ENCODE results near the gene LSG1.

Gene LSG1
- long read RNA-seq, donor 1, partial matches to known transcripts, result 6 of 9 reads
- long read RNA-seq, donor 1, other reads (novel, unspliced or antisense), result 0 of 9 reads
- long read RNA-seq, donor 2, partial matches to known transcripts, result 0 of 5 reads
- long read RNA-seq, donor 2, other reads (novel, unspliced or antisense), result 0 of 5 reads
- long read RNA-seq, donor 3, partial matches to known transcripts, result 0 of 2 reads
- long read RNA-seq, donor 3, other reads (novel, unspliced or antisense), result 0 of 2 reads
- long read RNA-seq, donor 4, partial matches to known transcripts, result 0 of 5 reads
- long read RNA-seq, donor 4, other reads (novel, unspliced or antisense), result 0 of 5 reads
- long read RNA-seq, donor 5, partial matches to known transcripts, result 0 of 5 reads
- long read RNA-seq, donor 5, other reads (novel, unspliced or antisense), result 0 of 5 reads
- long read RNA-seq, donor 6, partial matches to known transcripts, result 0 of 6 reads
- long read RNA-seq, donor 6, other reads (novel, unspliced or antisense), result 0 of 6 reads
- long read RNA-seq, donor 7, transcript LSG1-201 (14 exons, 3,572 nt), result major isoform, 9 of 18 reads
- long read RNA-seq, donor 7, transcript LSG1-204 (4 exons, 668 nt), result minor isoform, 5 of 18 reads
- long read RNA-seq, donor 7, partial matches to known transcripts, result 0 of 18 reads
- long read RNA-seq, donor 7, other reads (novel, unspliced or antisense), result 0 of 18 reads
- long read RNA-seq, donor 8, transcript LSG1-201 (14 exons, 3,572 nt), result major isoform, 6 of 9 reads
- long read RNA-seq, donor 8, partial matches to known transcripts, result 0 of 9 reads
- long read RNA-seq, donor 8, other reads (novel, unspliced or antisense), result 0 of 9 reads

- peak; percentile 92 for DNase-seq
Measured at GRCh38 chr3:194671900-194672808, at the start of gene LSG1. TSS of gene LSG1 (minus strand) at chr3:194672191. CDS start at chr3:194672162, 29 bp downstream.

DNA sequence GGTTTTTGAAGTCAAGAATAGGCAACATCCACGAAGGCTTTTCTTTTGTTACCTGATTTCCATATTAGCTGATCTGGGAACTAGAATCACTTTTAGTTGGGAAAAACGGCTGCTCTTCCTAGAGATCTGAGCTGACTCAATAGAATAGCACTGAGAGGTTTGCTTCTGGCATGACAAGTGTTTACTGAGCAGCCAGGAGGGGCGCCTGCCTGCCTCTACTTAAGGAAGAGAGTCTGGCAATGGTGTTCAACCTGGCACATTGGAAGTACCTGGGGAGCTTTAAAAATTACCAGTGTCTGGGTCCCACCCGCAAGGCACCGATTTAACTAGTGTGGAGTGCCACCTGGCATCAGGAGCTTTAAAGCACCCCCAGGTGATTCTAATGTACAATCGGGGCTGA lies 48.1 kb upstream of the LSG1 start:
- DNase-seq, result no peak

- DNase-seq, result no peak
Measured at GRCh38 chr3:194718079-194718478, 46.1 kb upstream of the LSG1 start.

DNA sequence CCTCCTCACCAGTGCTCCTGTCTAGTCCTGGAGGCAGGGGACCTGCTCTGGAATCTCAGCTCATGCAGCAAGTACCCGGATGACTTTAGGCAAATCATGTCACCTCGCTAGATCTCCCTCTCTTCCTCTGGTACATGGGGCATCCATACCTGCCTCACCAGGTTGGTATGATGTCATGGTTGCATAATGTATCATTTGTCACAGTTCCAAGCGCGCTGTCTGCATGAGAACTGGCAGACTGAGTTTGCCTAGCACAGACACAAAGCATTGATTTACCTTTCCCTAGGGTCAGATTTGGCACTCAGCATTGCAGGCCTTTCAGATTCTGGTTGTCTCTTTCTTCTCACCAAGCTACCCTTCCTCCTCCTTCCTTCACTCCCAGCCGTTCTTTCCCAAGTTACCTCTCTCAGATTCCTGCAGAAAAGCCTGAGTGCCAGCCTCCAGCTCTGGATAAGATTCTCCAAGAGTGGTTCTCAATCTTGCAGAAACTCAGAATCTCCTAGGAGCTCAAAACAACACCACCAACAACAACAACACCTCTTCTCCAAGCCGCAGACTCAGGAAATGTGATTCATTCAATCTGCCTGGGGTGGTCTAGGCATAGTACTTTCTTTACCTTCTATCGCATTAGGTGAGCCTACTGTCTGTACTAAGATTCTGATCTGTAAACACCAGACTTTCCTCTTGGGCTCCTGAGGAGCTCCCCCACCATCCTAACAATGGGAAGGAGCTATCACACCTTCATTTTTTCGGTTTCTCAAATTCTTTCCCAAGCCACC lies 43.2 kb upstream of the LSG1 start:
- DNase-seq, result no peak

- DNase-seq, result no peak
Measured at GRCh38 chr3:194714564-194714963, 42.6 kb upstream of the LSG1 start.

- DNase-seq, result no peak
Measured at GRCh38 chr3:194714137-194714455, 42.1 kb upstream of the LSG1 start.

DNA sequence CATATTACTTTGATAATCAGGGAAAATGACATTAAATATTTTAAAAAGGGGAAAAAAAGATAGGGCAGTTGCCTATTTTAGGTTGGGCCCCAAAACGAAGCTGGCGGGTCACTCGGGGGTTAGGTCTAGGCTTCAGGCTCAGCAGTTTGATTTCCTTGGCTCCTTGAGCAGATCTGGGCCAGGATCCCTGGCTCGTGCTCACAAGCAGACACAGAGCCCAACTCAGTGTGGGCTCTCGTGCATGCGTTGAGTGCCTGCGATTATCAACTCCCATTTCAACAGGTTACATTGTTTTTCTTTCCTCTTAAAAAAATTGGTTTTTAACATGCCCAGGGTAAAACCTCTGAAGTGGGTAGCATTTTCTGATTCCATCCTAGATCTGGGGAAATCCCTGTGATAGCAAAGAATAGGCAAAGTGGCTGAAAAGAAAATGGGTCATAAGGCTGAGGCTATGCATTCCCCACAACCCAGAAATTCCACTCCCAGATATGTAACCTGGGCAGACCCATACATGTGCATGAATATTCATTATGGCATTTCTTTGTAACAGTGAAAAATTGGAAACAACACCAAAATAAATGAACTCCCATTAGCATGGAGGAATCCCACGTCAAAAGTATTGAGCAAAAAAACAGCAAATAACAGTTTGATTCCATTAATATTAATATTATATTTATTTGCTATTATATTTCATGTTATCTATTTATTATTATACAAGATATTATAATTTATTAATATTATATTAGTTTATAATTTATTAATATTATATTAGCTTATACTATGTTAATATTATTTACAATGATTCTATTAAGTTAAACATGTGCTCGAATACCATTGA lies 41.5 kb upstream of the LSG1 start:
- DNase-seq, result no peak

GRCh38 chr3:194711913-194712312 lies 39.9 kb upstream of the LSG1 start:
- no peak for DNase-seq

GRCh38 chr3:194711286-194711685 lies 39.3 kb upstream of the LSG1 start:
- DNase-seq, result no peak

- DNase-seq, result no peak
Measured at GRCh38 chr3:194707147-194707540, 35.2 kb upstream of the LSG1 start.

DNA sequence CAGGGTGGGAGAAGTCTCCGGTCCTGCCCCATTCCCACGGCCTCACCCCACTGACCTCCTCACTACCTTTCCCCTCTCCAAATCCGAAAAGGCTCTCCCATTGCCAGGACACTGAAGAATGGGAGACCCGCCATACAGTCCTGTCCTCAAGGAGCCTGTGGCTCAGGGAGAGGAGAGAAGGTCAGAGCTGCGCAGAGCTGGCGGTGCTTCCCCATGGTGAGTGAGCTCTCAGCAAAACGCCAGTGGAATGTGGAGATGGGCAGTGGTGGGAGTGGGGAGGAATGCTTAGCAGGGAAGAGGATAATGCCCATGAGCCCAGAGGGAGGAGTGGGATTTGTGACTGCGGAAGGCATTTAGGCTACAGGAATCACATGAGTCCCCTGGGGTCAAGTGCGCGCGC lies 33.8 kb upstream of the LSG1 start:
- DNase-seq, result no peak

- no peak for DNase-seq
Measured at GRCh38 chr3:194705227-194705626, 33.2 kb upstream of the LSG1 start.

DNA sequence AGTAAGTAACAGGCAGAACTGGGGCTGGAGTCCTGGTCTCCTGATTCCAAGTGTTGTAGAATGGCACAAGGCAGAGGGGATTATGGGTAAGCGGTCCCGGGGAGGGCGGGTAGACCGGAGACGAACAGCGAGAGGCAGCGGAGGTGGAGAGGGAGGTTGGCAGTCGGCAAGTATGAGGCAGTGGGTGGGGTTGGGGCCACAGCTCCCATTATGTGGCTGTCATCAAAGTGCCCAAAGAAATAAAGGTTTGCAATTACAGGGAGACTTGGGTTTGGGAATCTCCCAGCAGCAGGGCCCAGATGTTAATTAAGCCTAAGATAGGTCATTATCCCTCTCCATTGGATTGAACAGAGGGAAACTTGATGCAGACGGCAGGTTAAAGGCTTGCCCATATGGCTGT lies 30.6 kb upstream of the LSG1 start:
- no peak for DNase-seq

DNA sequence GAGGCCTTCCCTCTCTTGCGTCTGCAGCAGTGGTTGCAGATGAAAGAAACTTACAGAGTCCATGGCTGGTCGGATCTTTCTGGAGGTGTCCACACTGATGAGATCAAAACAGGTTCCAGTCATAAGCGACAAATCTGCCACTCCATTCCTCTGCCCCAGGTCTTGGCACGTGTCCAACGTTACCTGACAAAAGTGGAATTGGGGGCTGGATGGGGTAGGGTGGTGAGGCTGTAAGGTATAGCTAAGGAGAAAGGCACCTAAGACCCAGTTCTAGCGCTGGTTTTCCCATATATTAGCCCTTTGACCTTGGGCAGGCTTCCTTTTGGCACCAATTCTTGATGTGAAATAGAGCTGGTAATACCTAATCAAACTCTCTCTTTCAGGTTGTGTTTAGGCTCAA lies 24.7 kb upstream of the LSG1 start:
- DNase-seq, result no peak

DNA sequence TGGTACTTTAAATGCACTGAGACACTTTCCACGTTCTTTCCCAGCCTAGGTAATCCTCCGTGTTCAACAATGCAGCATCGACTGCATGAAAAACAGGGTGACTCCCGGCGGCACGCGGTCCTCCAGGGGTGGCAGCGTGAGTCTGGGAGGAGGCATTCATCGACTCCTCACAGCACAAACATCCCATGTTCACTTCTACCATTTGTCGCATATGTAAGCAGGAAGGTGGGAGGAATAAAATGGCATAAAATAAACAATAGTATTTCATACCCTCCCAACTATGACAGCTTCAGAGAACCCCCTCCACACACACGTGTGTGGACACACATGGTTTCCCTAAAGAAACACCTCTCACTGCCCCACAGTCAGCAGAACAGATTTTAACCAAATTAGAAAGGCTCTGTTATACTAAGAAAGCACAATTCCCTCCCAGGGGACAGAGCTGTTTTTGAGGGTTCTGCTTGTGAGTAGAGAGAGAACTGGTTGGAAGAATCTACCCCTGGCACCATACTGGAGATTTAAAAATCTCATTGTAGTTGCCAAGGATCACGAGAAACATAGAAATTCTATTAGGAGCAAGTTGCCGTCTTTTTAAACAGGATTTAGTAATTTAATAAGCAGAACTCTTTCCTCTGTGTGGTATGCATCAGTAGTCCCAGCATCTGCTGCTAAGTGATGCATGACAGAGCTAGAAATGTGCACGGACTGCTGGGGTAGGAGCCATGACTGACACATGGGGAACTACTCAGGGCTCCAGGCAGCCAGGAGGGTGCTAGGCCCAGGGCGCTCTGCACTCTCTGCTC lies 19.7 kb upstream of the LSG1 start:
- peak; percentile 40 for DNase-seq

DNA sequence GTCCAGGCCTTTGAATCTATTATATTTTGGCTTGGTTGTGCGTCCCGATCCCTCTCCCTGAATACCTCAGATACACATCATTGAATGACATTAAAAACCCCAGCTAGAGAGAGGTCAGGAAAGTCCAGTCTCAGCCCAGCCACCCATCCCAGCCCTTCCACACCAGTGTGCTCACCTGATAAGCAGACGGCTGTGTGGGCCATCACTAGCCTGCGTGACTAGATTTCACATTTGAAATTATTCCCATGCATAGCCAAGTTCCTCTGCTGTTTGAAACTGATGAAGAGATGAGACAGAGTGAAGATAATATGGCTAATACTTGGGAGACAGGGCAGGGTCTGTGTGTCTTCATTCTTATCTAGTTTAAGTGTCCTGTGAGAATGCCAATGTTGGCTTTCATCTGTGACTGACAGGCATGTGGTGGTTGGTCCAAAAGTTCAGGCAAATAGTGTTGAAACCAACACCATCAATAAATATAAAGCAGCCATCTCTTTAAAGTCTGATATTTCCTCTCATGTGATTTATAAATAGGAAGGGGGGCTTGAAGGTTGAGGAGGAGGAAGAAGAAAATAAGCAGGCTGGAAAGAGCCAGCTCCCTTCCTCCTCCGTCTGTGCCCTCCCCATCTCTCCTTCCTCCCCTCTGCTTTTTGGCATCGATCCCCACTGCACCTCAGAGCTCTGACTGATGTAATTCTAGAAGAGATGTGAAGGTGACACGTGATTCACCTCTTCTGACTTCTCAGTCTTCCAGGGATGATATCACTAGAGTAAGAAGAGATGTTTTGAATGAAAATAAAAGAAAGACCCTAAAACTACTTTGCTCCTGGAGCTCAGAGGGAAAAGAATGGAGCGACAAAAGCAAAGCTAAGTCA lies 18.7 kb upstream of the LSG1 start:
- DNase-seq, result peak; percentile 12

- DNase-seq, result peak; percentile 44
Measured at GRCh38 chr3:194689493-194689944, 17.5 kb upstream of the LSG1 start.

DNA sequence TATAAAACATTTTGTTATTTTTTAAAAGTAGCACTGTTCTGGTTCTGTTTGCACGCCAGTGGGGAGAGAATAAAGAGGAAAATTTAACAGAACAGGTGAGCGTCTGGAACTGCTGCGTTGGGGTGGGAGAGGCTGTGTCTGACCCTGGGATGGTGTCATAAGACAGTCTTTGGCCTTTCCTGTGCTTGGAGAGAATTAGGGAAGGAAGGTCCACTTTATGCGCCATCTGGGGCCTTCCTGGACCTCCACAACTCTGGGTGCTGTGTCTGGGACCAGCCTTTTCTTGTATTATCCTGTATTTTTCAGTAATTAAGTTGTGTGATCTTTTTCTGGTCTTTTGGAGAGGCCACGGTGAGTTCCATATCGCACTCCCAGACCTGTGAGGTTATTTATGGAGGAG lies 17.0 kb upstream of the LSG1 start:
- DNase-seq, result peak; percentile 18

DNA sequence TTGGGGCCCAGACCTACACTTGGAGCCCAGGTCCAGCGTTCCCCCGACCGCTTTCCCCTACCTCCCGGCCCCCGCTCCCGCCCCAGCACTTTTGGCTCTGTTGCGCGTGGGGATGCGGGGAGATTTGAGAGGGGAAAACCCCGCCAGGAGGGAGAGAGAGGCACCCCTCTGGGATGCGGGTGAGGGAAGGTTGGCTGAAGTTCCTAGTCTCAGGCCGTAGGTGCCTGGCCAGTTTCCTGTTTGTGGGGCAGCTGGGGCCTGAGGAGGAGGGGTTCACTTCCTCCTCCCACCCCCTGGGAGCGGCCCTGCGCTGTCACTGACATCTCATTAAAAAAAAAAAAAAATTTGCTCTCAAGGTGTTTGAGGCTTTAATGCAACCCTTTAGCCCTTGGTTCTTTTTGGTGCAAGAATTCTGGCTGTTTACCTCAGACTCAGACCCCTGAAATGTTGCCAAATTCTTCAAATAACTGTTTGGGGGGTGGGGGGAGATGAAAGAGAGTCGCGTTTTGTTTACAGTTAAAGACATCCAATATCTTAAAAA lies 16.3 kb upstream of the LSG1 start:
- peak; percentile 57 for DNase-seq
